DOHH2 (cell line): ENCODE measurements around the gene STAT2.

Experiments used
- H3F3A ChIP-seq: fragments of 200-600 bp; sonication (generic), shearing (Covaris generic); 2 replicates; pipeline ENCODE4 v1.6.0; 2016; ENCODE audit warnings: antibody characterized with exemption, mild to moderate bottlenecking; ENCODE audit not compliant: control insufficient read depth, insufficient read depth
- H3K27ac ChIP-seq: fragments of 200-600 bp; sonication (generic); 2 replicates; pipeline ENCODE4 v1.5.1; 2014; ENCODE audit warnings: low read depth, mild to moderate bottlenecking, low read length, moderate library complexity
- H3K27me3 ChIP-seq: fragments of 200-600 bp; sonication (generic); 2 replicates; pipeline ENCODE4 v1.6.1; 2014; ENCODE audit warnings: mild to moderate bottlenecking, low read length, mixed read lengths; ENCODE audit not compliant: control insufficient read depth
- H3K36me3 ChIP-seq: fragments of 200-600 bp; sonication (generic); 2 replicates; pipeline ENCODE4 v1.6.1; 2014; ENCODE audit warnings: mild to moderate bottlenecking, low read length, moderate library complexity, mixed read lengths; ENCODE audit not compliant: control insufficient read depth
- H3K4me1 ChIP-seq: fragments of 200-600 bp; sonication (generic); 2 replicates; pipeline ENCODE4 v1.6.1; 2014; ENCODE audit warnings: mild to moderate bottlenecking, low read length, mixed read lengths; ENCODE audit not compliant: control insufficient read depth
- H3K4me2 ChIP-seq: fragments of 200-600 bp; sonication (generic); 2 replicates; pipeline ENCODE4 v1.6.0; 2014; ENCODE audit warnings: mild to moderate bottlenecking, low read length, moderate library complexity
- H3K4me3 ChIP-seq: fragments of 200-600 bp; sonication (generic); 2 replicates; pipeline ENCODE4 v1.5.1; 2014; ENCODE audit warnings: mild to moderate bottlenecking, low read length, mixed read lengths
- H3K79me2 ChIP-seq: fragments of 200-600 bp; sonication (generic); 2 replicates; pipeline ENCODE4 v1.6.1; 2014; ENCODE audit warnings: mild to moderate bottlenecking, low read length, mixed read lengths; ENCODE audit not compliant: control insufficient read depth
- H3K9me2 ChIP-seq: fragments of 200-600 bp; sonication (generic); replicated peaks from 2 replicates; pipeline ENCODE4 v1.6.1; 2014; ENCODE audit warnings: mild to moderate bottlenecking, low read length, mixed read lengths; ENCODE audit not compliant: control insufficient read depth
- H3K9me3 ChIP-seq: fragments of 200-600 bp; sonication (generic); 2 replicates; pipeline ENCODE4 v1.6.1; 2014; ENCODE audit warnings: antibody characterized with exemption, low read length, mixed read lengths; ENCODE audit not compliant: control insufficient read depth, insufficient read depth
- H4K20me1 ChIP-seq: fragments of 200-600 bp; sonication (generic); 2 replicates; pipeline ENCODE4 v1.6.0; 2014; ENCODE audit warnings: low read depth, mild to moderate bottlenecking, antibody characterized with exemption, low read length, moderate library complexity; ENCODE audit not compliant: control insufficient read depth, insufficient read depth
- EZH2phosphoT487 ChIP-seq: fragments of 200-600 bp; sonication (generic); IDR thresholded peaks from 2 replicates; pipeline ENCODE4 v1.6.1; 2017; ENCODE audit warnings: borderline replicate concordance, mild to moderate bottlenecking, antibody characterized with exemption, low read length, moderate library complexity, mixed read lengths
- TF ChIP-seq, protein P1 (sequence below): fragments of 200-600 bp; sonication (generic); IDR thresholded peaks from one replicate; pipeline ENCODE4 v1.5.1; 2014; ENCODE audit warnings: antibody characterized with exemption, mild to moderate bottlenecking, low read depth, low read length; ENCODE audit not compliant: poor library complexity, severe bottlenecking

Gene STAT2

DNA sequence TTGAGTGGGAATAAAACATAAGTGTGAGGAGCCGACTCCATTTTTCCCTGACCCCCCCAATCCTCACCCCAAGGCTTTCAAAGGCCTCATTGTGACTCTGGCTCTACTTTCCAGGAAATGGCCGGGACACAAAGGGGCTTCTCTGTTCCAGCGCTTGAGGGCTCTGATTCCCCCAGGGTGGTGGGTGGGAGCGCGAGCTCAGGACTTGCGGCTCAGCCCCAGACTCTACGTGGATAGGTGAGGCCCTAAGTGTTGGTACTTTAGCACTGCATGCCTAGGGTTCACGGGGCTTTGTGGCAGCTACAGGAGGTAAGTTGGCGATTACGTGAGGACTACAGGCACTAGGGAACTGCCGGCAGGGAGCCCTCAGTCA lies 44.7 kb downstream of the STAT2 start:
- Histone ChIP-seq H3K4me3 (peak overlapping the region; percentile 99), H3K4me1 (peaks cover 20% of the 10 kb centered on the region), H3K36me3 (peaks cover 60% of the 10 kb centered on the region), H3K27me3 (no peaks in the 10 kb centered on the region), H3K4me2 (peak overlapping the region; percentile 96), H4K20me1 (no peaks in the 10 kb centered on the region), H3K9me3 (no peaks in the 10 kb centered on the region), H3F3A (0 out of 2 replicates have a peak, but pooled peaks cover 6% of the 10 kb centered on the region), H3K9me2 (no peaks in the 10 kb centered on the region), H3K27ac (peak overlapping the region; percentile 66), H3K79me2 (peaks cover 26% of the 10 kb centered on the region)
- no peak for TF ChIP-seq EZH2phosphoT487
- TF ChIP-seq, protein P1, sequence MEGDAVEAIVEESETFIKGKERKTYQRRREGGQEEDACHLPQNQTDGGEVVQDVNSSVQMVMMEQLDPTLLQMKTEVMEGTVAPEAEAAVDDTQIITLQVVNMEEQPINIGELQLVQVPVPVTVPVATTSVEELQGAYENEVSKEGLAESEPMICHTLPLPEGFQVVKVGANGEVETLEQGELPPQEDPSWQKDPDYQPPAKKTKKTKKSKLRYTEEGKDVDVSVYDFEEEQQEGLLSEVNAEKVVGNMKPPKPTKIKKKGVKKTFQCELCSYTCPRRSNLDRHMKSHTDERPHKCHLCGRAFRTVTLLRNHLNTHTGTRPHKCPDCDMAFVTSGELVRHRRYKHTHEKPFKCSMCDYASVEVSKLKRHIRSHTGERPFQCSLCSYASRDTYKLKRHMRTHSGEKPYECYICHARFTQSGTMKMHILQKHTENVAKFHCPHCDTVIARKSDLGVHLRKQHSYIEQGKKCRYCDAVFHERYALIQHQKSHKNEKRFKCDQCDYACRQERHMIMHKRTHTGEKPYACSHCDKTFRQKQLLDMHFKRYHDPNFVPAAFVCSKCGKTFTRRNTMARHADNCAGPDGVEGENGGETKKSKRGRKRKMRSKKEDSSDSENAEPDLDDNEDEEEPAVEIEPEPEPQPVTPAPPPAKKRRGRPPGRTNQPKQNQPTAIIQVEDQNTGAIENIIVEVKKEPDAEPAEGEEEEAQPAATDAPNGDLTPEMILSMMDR = no peak

DNA sequence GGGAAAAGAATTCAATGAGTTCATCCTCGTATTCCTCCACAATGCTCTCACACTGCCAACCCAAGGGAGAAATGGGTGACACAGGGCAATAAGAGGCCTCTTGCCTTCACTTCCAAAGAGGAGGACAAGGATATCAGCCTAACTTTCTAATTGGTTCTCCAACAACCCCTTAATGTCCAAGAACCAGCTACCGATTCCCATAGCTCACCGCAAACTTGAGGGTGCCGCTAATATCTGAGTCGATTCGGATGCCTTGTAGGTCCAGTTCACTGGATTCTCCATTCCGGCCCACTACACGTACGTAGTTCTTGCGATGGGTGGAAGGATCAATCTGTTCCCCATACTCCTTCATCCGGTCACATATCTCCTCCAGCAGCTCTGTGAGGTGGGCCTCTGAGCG lies 48.9 kb downstream of the STAT2 start:
- no peak for TF ChIP-seq EZH2phosphoT487
- TF ChIP-seq, protein P1 = no peak

DNA sequence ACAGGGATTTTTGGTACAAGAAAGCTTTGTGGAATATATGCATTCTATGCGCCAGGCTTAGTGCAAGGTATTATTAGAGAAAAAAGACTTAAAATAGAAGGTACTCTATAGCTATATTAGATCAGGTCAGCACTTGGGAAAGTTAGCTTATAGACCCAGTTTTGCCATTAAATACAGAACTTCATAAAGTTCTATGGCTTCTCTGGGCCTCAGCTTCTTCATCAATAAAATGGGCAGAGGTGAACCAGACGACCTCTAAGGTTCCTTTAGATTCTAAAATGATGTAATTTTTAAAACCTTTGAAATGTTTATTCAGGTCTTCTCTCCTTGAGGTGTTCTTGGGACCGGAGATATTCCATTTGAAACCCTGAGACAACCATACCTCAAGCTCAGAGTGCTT lies 51.2 kb downstream of the STAT2 start:
- peaks cover 3% of the 10 kb centered on the region; the same call in 1 of the 2 replicates for H3F3A ChIP-seq
- TF ChIP-seq EZH2phosphoT487 = no peak
- TF ChIP-seq, protein P1 = no peak
- H3K27ac ChIP-seq = no peak overlapping the region
- peaks cover 47% of the 10 kb centered on the region for H3K36me3 ChIP-seq
- H3K79me2 ChIP-seq = peaks cover 6% of the 10 kb centered on the region
- H3K4me3 ChIP-seq = no peak overlapping the region
- no peak overlapping the region for H3K4me2 ChIP-seq
- no peaks in the 10 kb centered on the region for H3K9me3 ChIP-seq
- H3K27me3 ChIP-seq = no peaks in the 10 kb centered on the region
- no peaks in the 10 kb centered on the region for H3K4me1 ChIP-seq
- no peaks in the 10 kb centered on the region for H4K20me1 ChIP-seq
- H3K9me2 ChIP-seq = no peaks in the 10 kb centered on the region

More for the DNA sequence above, 48.9 kb downstream of the STAT2 start:
- Histone ChIP-seq H3K4me1 (peaks cover 8% of the 10 kb centered on the region), H3K79me2 (peaks cover 26% of the 10 kb centered on the region), H3K9me2 (no peaks in the 10 kb centered on the region), H3F3A (peaks cover under 1% of the 10 kb centered on the region; the same call in 1 of the 2 replicates), H3K27me3 (no peaks in the 10 kb centered on the region), H4K20me1 (no peaks in the 10 kb centered on the region), H3K36me3 (peaks cover 53% of the 10 kb centered on the region), H3K27ac (no peak overlapping the region), H3K4me3 (no peak overlapping the region), H3K9me3 (no peaks in the 10 kb centered on the region), H3K4me2 (no peak overlapping the region)
